ENCODE results near the gene TBKBP1.

DNA sequence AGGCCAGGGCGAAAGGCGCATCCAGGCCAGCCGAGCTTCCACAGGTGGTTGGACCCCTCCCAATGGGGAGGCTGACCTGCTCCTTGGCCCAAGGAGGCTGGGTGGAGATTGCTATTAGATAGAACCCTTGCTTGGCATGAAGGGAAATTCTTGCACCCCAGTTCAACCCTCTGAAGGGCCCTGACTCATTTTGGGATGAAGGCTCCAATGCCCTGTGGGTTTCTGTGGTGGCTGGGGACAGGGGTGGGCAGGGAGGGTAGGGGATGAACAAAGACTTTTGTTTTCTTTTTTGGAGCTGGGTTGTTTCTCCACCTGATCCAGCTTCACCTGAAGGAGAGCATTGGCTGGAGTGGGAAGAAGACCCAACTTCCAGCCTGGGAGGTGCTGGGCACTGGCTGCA, 22.4 kb downstream of the TBKBP1 start:
- no peak for TF ChIP-seq POLR2A (IDR thresholded peaks at IDR 0.05)
- TF ChIP-seq, protein P1, sequence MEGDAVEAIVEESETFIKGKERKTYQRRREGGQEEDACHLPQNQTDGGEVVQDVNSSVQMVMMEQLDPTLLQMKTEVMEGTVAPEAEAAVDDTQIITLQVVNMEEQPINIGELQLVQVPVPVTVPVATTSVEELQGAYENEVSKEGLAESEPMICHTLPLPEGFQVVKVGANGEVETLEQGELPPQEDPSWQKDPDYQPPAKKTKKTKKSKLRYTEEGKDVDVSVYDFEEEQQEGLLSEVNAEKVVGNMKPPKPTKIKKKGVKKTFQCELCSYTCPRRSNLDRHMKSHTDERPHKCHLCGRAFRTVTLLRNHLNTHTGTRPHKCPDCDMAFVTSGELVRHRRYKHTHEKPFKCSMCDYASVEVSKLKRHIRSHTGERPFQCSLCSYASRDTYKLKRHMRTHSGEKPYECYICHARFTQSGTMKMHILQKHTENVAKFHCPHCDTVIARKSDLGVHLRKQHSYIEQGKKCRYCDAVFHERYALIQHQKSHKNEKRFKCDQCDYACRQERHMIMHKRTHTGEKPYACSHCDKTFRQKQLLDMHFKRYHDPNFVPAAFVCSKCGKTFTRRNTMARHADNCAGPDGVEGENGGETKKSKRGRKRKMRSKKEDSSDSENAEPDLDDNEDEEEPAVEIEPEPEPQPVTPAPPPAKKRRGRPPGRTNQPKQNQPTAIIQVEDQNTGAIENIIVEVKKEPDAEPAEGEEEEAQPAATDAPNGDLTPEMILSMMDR (IDR thresholded peaks at IDR 0.05), result no peak

All from Peyer's patch (tissue), 4 donors.